Stimulated activated CD8-positive, alpha-beta memory T cell treated with anti-CD3 and anti-CD28 coated beads, Interleukin-12 subunit alpha, Interleukin-12 subunit beta, amount 100 ng/mL, for 24 hours (primary cell): ENCODE measurements around the gene RIMS4.

Source experiments
- DNase-seq: peaks from one replicate; pipeline ENCODE4 v3.0.0-alpha.2; 2020; ENCODE audit errors: extremely low read depth

RIMS4 gene

GRCh38 chr20:44762466-44763140 is 47.7 kb downstream of the RIMS4 start:
- no peak for DNase-seq

- no peak for DNase-seq
These were observed 48.9 kb downstream of the RIMS4 start for GRCh38 chr20:44761423-44761822.

- DNase-seq, result no peak
These were observed 50.8 kb downstream of the RIMS4 start for GRCh38 chr20:44759595-44759994.

GRCh38 chr20:44758247-44759101 is 51.9 kb downstream of the RIMS4 start:
- no peak for DNase-seq

- DNase-seq, result no peak
These were observed 53.4 kb downstream of the RIMS4 start for GRCh38 chr20:44756956-44757355.

- DNase-seq, result no peak
These were observed 54.2 kb downstream of the RIMS4 start for GRCh38 chr20:44756011-44756688.

GRCh38 chr20:44754554-44754953 is 55.8 kb downstream of the RIMS4 start:
- no peak for DNase-seq

GRCh38 chr20:44752099-44752931 is 58.0 kb downstream of the RIMS4 start:
- no peak for DNase-seq

- no peak for DNase-seq
These were observed 60.1 kb downstream of the RIMS4 start for GRCh38 chr20:44750081-44750805.

- no peak for DNase-seq
These were observed 62.4 kb downstream of the RIMS4 start for GRCh38 chr20:44748005-44748370.

- DNase-seq, result no peak
These were observed 63.0 kb downstream of the RIMS4 start for GRCh38 chr20:44747166-44748004.

GRCh38 chr20:44746367-44747165 is 63.8 kb downstream of the RIMS4 start:
- DNase-seq, result no peak

GRCh38 chr20:44745598-44746366 is 64.6 kb downstream of the RIMS4 start, which contains the start of gene KCNK15:
KCNK15 (plus strand) TSS chr20:44745865; CDS start chr20:44745911, 46 bp downstream.
- DNase-seq, result no peak

GRCh38 chr20:44745122-44745597 is 65.2 kb downstream of the RIMS4 start:
- no peak for DNase-seq

GRCh38 chr20:44743916-44744655 is 66.3 kb downstream of the RIMS4 start:
- DNase-seq, result no peak

GRCh38 chr20:44743080-44743701 is 67.2 kb downstream of the RIMS4 start:
- no peak for DNase-seq
